Osteoblast (primary cell): ENCODE results near the gene STRA6. TPM values are rescaled to one million over a fixed set of nuclear protein-coding genes. Genes with fewer than 3 reads are reported as not detected.

Experiments
- DNase-seq: peaks from one replicate; pipeline ENCODE4 v3.0.0; 2011; ENCODE audit warnings: low spot score, mixed read lengths; ENCODE audit not compliant: insufficient read length; ENCODE audit errors: missing footprints
- H2AFZ ChIP-seq: 2 replicates; pipeline ENCODE4 v1.6.0; 2011; ENCODE audit warnings: mild to moderate bottlenecking, low read length
- H3K27ac ChIP-seq: 2 replicates; pipeline ENCODE4 v1.5.1; 2011; ENCODE audit warnings: mild to moderate bottlenecking, low read depth, low read length, moderate library complexity
- H3K27me3 ChIP-seq: 2 replicates; pipeline ENCODE4 v1.6.0; 2012; ENCODE audit warnings: mild to moderate bottlenecking, control low read depth, inconsistent platforms, low read length, moderate library complexity; ENCODE audit not compliant: insufficient read depth
- H3K36me3 ChIP-seq: 2 replicates; pipeline ENCODE4 v1.5.1; 2011; ENCODE audit warnings: mild to moderate bottlenecking, low read length, control low read depth, moderate library complexity; ENCODE audit not compliant: insufficient read depth
- H3K4me1 ChIP-seq: 2 replicates; pipeline ENCODE4 v1.5.1; 2011; ENCODE audit warnings: mild to moderate bottlenecking, low read length, control low read depth, moderate library complexity; ENCODE audit not compliant: insufficient read depth
- H3K4me2 ChIP-seq: 2 replicates; pipeline ENCODE4 v1.6.0; 2011; ENCODE audit warnings: mild to moderate bottlenecking, low read length; ENCODE audit not compliant: insufficient read depth
- H3K4me3 ChIP-seq: fragments of 200-600 bp; sonication (generic); 3 replicates; pipeline ENCODE4 v1.5.1; 2012; ENCODE audit warnings: mild to moderate bottlenecking, low read length, inconsistent platforms; ENCODE audit not compliant: insufficient read depth
- H3K79me2 ChIP-seq: 2 replicates; pipeline ENCODE4 v1.6.0; 2012; ENCODE audit warnings: mild to moderate bottlenecking, low read length, control low read depth, inconsistent platforms; ENCODE audit not compliant: insufficient read depth
- H3K9me3 ChIP-seq: 2 replicates; pipeline ENCODE4 v1.5.1; 2011; ENCODE audit warnings: low read depth, low read length, control low read depth
- H4K20me1 ChIP-seq: 2 replicates; pipeline ENCODE4 v1.6.0; 2012; ENCODE audit warnings: mild to moderate bottlenecking, low read length, control low read depth; ENCODE audit not compliant: insufficient read depth
- total RNA-seq: library from RNA; depleted of rRNA; stranded (reverse); fragments of >200 nt; gene quantifications from 2 replicates; pipeline ENCODE4 v1.2.3, GENCODE V29; 2012
- TF ChIP-seq, protein P1 (sequence below): IDR thresholded peaks from 2 replicates; pipeline ENCODE4 v1.5.1; 2011; ENCODE audit warnings: mild to moderate bottlenecking, low read depth, low read length, moderate library complexity; ENCODE audit errors: extremely low read depth

Gene STRA6
- total RNA-seq, 1 donor: 0.36 TPM

DNA sequence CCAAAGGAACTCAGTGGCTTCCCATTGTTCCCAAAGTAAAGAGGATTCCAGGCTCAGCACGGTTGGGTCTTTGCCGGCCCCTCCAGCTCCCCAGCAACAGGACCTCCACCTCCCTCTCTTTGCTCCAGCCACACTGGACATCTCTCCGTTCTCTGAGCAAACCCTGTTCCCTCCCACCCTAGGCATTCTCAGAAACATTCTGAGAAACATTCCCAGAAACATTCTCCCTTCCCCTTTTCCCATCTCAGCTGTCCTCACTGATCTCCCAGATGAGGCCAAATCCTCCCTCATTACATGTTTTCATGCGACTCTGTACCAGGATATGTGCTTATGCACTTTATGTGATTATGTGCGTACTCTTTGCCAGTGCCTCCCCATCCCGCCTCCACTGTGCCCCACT lies 47.7 kb upstream of the STRA6 start:
- Histone ChIP-seq H3K4me2 (no peak overlapping the region), H3K4me3 (no peak overlapping the region), H3K79me2 (no peaks in the 10 kb centered on the region), H2AFZ (no peak overlapping the region), H3K27me3 (peaks cover 11% of the 10 kb centered on the region), H4K20me1 (no peaks in the 10 kb centered on the region), H3K9me3 (no peaks in the 10 kb centered on the region), H3K27ac (no peak overlapping the region), H3K4me1 (peaks cover 21% of the 10 kb centered on the region), H3K36me3 (no peaks in the 10 kb centered on the region)
- TF ChIP-seq, protein P1, sequence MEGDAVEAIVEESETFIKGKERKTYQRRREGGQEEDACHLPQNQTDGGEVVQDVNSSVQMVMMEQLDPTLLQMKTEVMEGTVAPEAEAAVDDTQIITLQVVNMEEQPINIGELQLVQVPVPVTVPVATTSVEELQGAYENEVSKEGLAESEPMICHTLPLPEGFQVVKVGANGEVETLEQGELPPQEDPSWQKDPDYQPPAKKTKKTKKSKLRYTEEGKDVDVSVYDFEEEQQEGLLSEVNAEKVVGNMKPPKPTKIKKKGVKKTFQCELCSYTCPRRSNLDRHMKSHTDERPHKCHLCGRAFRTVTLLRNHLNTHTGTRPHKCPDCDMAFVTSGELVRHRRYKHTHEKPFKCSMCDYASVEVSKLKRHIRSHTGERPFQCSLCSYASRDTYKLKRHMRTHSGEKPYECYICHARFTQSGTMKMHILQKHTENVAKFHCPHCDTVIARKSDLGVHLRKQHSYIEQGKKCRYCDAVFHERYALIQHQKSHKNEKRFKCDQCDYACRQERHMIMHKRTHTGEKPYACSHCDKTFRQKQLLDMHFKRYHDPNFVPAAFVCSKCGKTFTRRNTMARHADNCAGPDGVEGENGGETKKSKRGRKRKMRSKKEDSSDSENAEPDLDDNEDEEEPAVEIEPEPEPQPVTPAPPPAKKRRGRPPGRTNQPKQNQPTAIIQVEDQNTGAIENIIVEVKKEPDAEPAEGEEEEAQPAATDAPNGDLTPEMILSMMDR: no peak
- peak; percentile 81 for DNase-seq

DNA sequence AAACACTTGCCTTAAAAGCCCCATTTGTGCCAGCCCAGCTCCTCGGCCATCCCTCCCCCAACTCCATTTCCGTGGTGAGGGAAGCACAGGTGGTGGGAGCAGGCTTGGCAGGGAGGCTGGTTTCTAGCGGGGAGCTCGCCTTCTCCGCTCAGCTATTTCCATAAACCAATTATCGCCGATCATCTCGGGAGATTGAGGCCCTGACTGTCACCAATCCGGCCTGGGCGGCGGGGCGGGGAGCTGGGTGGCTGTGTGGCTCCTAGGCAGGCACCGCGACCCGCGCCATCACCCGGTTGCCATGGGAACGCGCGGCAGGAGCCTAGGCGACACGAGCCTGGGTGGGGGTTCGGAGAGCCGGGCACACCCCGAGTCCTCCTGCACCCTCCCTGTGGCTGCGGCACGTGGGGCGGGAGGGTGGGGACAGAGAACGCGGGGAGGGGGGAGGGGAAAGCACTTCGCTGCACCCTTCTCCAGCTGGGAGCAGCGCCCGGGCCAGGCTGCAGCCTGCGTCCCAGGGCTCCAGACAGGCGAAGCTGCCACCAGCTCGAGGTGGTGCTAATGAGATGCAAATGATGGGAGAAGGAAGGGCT lies 42.9 kb upstream of the STRA6 start:
- Histone ChIP-seq H4K20me1 (no peaks in the 10 kb centered on the region), H3K4me3 (peak overlapping the region; percentile 33), H3K27me3 (peaks cover 11% of the 10 kb centered on the region), H3K36me3 (no peaks in the 10 kb centered on the region), H3K4me1 (peaks cover 10% of the 10 kb centered on the region), H3K27ac (no peak overlapping the region), H3K9me3 (no peaks in the 10 kb centered on the region), H2AFZ (no peak overlapping the region), H3K4me2 (no peak overlapping the region), H3K79me2 (no peaks in the 10 kb centered on the region)
- peak; percentile 86 for DNase-seq
- TF ChIP-seq, protein P1: no peak

DNA sequence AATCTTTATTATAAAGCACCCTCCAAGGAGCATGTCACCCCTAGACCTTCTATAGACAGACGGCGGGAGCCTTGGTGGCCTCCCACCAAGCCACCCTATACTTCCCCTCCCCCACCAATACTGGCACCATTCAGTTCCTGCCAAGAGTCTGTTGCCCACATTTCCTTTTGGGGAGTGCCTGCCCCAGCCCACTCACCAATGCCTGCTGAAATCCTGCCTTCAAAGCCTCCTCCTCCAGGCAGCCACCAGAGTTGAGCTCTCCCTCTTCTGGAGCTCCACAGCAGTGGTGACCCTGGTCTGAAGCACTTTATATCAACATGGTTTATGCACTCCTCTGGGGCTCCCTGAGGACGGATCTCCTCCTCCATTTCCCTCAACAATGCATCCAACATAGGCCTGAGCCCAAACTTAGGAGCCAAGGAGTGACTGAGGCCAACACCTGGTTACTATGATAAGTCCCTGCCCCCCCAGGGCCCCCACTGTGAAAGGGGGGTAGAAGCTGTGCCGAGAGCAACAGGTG lies 42.3 kb upstream of the STRA6 start:
- peak; percentile 62 for DNase-seq
- TF ChIP-seq, protein P1: no peak
- Histone ChIP-seq H3K36me3 (no peaks in the 10 kb centered on the region), H2AFZ (no peak overlapping the region), H3K4me2 (no peak overlapping the region), H3K27ac (no peak overlapping the region), H3K4me1 (peaks cover 15% of the 10 kb centered on the region), H3K79me2 (no peaks in the 10 kb centered on the region), H3K27me3 (peaks cover 11% of the 10 kb centered on the region), H4K20me1 (peaks cover under 1% of the 10 kb centered on the region), H3K9me3 (no peaks in the 10 kb centered on the region), H3K4me3 (no peak overlapping the region)

- Histone ChIP-seq H3K4me3 (no peak overlapping the region), H3K4me2 (no peak overlapping the region), H3K36me3 (no peaks in the 10 kb centered on the region), H3K79me2 (no peaks in the 10 kb centered on the region), H3K9me3 (no peaks in the 10 kb centered on the region), H3K4me1 (peaks cover 19% of the 10 kb centered on the region), H3K27ac (no peak overlapping the region), H3K27me3 (peaks cover 11% of the 10 kb centered on the region), H2AFZ (no peak overlapping the region), H4K20me1 (peaks cover 4% of the 10 kb centered on the region)
- TF ChIP-seq, protein P1: no peak
- no peak for DNase-seq
These were observed 40.8 kb upstream of the STRA6 start for GRCh38 chr15:74243431-74243830.
